ENCODE measurements around the gene ALOX12. TPM values are rescaled to one million over a fixed set of nuclear protein-coding genes. Genes with fewer than 3 reads are reported as not detected.

Gene ALOX12
- total RNA-seq, 4 donors from 2014 or later: not detected

- no peak for TF ChIP-seq CTCF (IDR thresholded peaks at IDR 0.05)
- no peak for TF ChIP-seq POLR2A (IDR thresholded peaks at IDR 0.05)
- Histone ChIP-seq H3K9me3 (no peaks in the 10 kb centered on the region), H3K4me1 (peaks cover 9 to 47% (median 24%) of the 10 kb centered on the region in 4 donors), H3K36me3 (no peaks in the 10 kb centered on the region), H3K4me3 (peak overlapping the region; percentile 26 to 58 (median 54)), H3K27ac (peak overlapping the region in 1 of 4 donors; percentile 68), H3K27me3 (peaks cover 0 to 6% of the 10 kb centered on the region in 2 donors)
- peak; percentile 37 to 60 (median 55) for DNase-seq
Observed at GRCh38 chr17:7041607-7042500, 46.0 kb downstream of the ALOX12 start.

- TF ChIP-seq POLR2A (IDR thresholded peaks at IDR 0.05): no peak
- DNase-seq: peak in 2 of 3 donors; percentile 27 to 53
- Histone ChIP-seq H3K27ac (peak overlapping the region in 1 of 4 donors; percentile 68), H3K4me3 (peak overlapping the region; percentile 26 to 58 (median 54)), H3K36me3 (no peaks in the 10 kb centered on the region), H3K27me3 (peaks cover 0 to 6% of the 10 kb centered on the region in 2 donors), H3K9me3 (no peaks in the 10 kb centered on the region), H3K4me1 (peaks cover 9 to 53% (median 24%) of the 10 kb centered on the region in 4 donors)
Observed at GRCh38 chr17:7042501-7043181, 46.8 kb downstream of the ALOX12 start.

DNA sequence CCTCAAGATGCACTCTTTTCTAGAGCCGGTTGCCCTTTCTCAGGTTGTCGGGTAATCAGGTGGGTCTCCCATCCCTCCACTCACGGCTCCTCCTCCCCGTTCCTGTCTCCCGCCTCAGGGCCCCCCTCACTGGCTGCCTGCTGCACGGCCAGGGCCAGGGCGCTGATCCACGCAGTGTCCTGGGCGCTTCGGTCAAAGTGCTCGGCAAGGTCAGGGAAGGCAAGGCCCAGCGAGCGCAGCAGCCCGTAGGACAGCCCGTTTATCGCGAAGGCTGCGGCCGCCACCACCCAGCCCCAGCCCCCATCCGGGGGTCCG, 47.3 kb downstream of the ALOX12 start:
- Histone ChIP-seq H3K36me3 (no peaks in the 10 kb centered on the region), H3K27ac (peak overlapping the region in 2 of 4 donors; percentile 17 to 68), H3K27me3 (peaks cover 0 to 6% of the 10 kb centered on the region in 2 donors), H3K9me3 (no peaks in the 10 kb centered on the region), H3K4me3 (peak overlapping the region; percentile 26 to 58 (median 54)), H3K4me1 (peaks cover 9 to 52% (median 24%) of the 10 kb centered on the region in 4 donors)
- no peak for TF ChIP-seq POLR2A (IDR thresholded peaks at IDR 0.05)
- no peak for TF ChIP-seq CTCF (IDR thresholded peaks at IDR 0.05)
- peak in 1 of 3 donors; percentile 62 for DNase-seq

DNA sequence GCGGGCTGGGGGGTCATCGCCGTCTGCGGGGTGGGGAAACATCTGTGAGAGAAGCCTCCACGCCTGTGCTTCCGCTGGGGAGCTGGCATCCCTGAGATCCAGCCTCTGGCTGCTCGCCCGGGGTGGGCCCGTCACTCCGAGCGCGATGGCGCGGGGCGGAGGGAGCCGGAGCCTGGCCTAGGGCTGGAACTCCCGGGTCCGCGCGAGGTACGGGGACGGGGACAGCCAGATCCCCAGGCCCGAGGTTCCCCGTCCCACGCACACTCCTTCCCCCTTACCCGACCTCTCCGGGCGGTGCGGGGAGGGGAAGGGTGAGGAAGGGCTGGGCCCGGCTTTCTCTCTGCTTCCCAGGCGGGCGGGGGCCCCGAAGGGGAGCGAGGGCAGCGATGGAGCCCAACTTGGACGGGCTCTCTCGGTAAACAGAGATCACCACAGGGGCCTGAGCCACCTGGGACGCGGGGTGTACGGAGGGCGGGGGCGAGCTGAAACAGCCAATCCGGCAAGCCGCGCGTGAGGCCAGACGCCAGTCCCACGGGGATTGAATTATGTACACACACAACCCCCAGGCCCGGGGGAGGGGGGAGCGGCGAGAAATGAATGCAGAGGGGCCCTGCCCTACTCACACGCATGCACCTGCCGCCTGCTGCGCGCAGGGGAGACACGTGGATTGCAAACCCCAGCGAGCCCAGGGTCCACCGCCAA, 47.8 kb downstream of the ALOX12 start, which contains the start of gene SLC16A11:
TSS of gene SLC16A11 (minus strand) at position 596 of the 702 bp plus-strand sequence. CDS start at position 17, 579 bp downstream.
- Histone ChIP-seq H3K27ac (peak within 1 kb of the TSS in 2 of 4 donors; percentile 17 to 68), H3K4me3 (peak within 1 kb of the TSS; percentile 26 to 58 (median 54)), H3K36me3 (no peaks in the 10 kb centered on the region), H3K27me3 (peaks cover 0 to 6% of the 10 kb centered on the region in 2 donors), H3K9me3 (no peaks in the 10 kb centered on the region), H3K4me1 (peaks cover 9 to 48% (median 24%) of the 10 kb centered on the region in 4 donors)
- TF ChIP-seq CTCF (IDR thresholded peaks at IDR 0.05) (no peak), POLR2A (IDR thresholded peaks at IDR 0.05) (no peak)
- peak; percentile 61 to 83 (median 78) for DNase-seq

DNA sequence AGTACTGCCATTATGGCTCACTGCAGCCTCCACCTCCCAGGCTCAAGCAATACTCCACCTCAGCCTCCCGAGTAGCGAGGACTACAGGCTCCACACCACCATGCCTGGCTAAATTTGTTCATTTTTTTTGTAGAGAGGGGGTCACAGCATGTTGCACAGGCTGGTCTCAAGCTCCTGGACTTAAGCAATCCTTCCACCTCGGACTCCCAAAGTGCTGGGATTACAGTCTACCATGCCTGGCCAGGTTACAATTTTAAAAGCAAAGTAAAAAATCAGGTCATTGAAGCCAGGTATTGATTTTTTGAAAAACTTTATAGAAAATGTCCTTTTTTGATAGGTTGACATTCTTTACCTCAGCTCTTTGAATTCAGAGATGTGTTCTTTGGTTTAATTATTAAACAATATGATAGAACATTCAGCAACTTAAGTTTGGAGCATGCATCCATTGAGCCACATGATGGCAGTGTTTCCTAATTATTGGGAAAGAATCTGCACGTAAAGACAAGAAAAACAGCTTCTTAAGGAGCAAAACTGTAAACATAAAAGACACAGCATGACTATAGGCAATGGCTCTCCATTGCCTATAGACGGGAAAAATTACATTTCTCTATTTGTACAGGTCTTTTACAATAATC, 49.8 kb downstream of the ALOX12 start:
- peaks cover 0 to 6% of the 10 kb centered on the region in 2 donors for H3K27me3 ChIP-seq
- H3K4me1 ChIP-seq: peaks cover 9 to 48% (median 24%) of the 10 kb centered on the region in 4 donors
- H3K4me3 ChIP-seq: peak overlapping the region; percentile 21 to 46 (median 28)
- peak overlapping the region; percentile 67 to 85 (median 74) for H3K27ac ChIP-seq
- DNase-seq: peak in 2 of 3 donors; percentile 63 to 76
- H3K36me3 ChIP-seq: no peaks in the 10 kb centered on the region
- no peaks in the 10 kb centered on the region for H3K9me3 ChIP-seq
- TF ChIP-seq CTCF (IDR thresholded peaks at IDR 0.05) (peak; percentile 74 to 98 (median 94)), POLR2A (IDR thresholded peaks at IDR 0.05) (no peak)
